Measurements from ENCODE around the gene ACAD9.

DNA sequence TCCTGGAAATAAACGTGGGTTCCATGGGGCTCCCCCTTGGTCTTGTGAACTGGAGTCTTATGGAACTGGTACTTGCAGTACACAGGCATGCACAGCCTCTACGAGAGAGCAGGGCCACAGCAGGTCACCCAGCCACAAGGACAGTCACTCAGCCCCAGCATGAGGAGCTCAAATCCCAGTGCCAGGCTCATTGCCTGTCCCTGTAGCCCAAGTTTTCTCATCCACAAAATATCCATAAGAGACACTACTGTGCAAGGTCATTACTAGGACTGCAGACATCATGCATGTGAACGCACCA is 66.4 kb downstream of the ACAD9 start:
- TF ChIP-seq CTCF (IDR thresholded peaks at IDR 0.05) (no peak), POLR2A (IDR thresholded peaks at IDR 0.05) (no peak)
